Hepatocyte (in vitro differentiated cells): ENCODE data around the gene MYL5. TPM values are rescaled to one million over a fixed set of nuclear protein-coding genes. Genes with fewer than 3 reads are reported as not detected.

Source experiments
- DNase-seq: peaks from one replicate; pipeline ENCODE4 v3.0.0-alpha.2; 2016; ENCODE audit warnings: low spot score
- H2AFZ ChIP-seq: fragments of 200-600 bp; sonication (generic); 2 replicates; pipeline ENCODE4 v1.6.0; 2016; ENCODE audit warnings: antibody characterized with exemption, mild to moderate bottlenecking
- H3K27ac ChIP-seq: fragments of 200-600 bp; sonication (generic); 2 replicates; pipeline ENCODE4 v1.5.1; 2016; ENCODE audit warnings: mild to moderate bottlenecking
- H3K27me3 ChIP-seq: fragments of 200-600 bp; sonication (generic); 2 replicates; pipeline ENCODE4 v1.6.1; 2016
- H3K36me3 ChIP-seq: fragments of 200-600 bp; sonication (generic); replicated peaks from 2 replicates; pipeline ENCODE4 v1.5.1; 2016; ENCODE audit warnings: low read depth; ENCODE audit not compliant: insufficient read depth
- H3K4me1 ChIP-seq: fragments of 200-600 bp; sonication (generic); 2 replicates; pipeline ENCODE4 v1.5.1; 2016; ENCODE audit warnings: mild to moderate bottlenecking, moderate library complexity; ENCODE audit not compliant: insufficient read depth
- H3K4me2 ChIP-seq: fragments of 200-600 bp; sonication (generic); 2 replicates; pipeline ENCODE4 v1.6.0; 2016
- H3K4me3 ChIP-seq: fragments of 200-600 bp; sonication (generic); 2 replicates; pipeline ENCODE4 v1.5.1; 2016; ENCODE audit warnings: mild to moderate bottlenecking
- H3K79me2 ChIP-seq: fragments of 200-600 bp; sonication (generic); 2 replicates; pipeline ENCODE4 v1.6.0; 2017; ENCODE audit warnings: mild to moderate bottlenecking
- H3K9me2 ChIP-seq: fragments of 200-600 bp; sonication (generic); replicated peaks from 2 replicates; pipeline ENCODE4 v1.6.0; 2017; ENCODE audit warnings: mild to moderate bottlenecking; ENCODE audit not compliant: insufficient read depth
- H3K9me3 ChIP-seq: fragments of 200-600 bp; sonication (generic); 2 replicates; pipeline ENCODE4 v1.5.1; 2016; ENCODE audit warnings: low read depth, mild to moderate bottlenecking
- H4K20me1 ChIP-seq: fragments of 200-600 bp; sonication (generic); 2 replicates; pipeline ENCODE4 v1.6.0; 2016; ENCODE audit warnings: mild to moderate bottlenecking; ENCODE audit not compliant: insufficient read depth, poor library complexity, severe bottlenecking
- EZH2 ChIP-seq: fragments of 200-600 bp; sonication (generic); IDR thresholded peaks from 2 replicates; pipeline ENCODE4 v1.6.1; 2016; ENCODE audit warnings: antibody characterized with exemption, mild to moderate bottlenecking, borderline replicate concordance
- EZH2phosphoT487 ChIP-seq: fragments of 200-600 bp; sonication (generic); IDR thresholded peaks from one replicate; pipeline ENCODE4 v1.6.1; 2018; ENCODE audit warnings: antibody characterized with exemption, mild to moderate bottlenecking, low read depth, moderate library complexity; ENCODE audit not compliant: unreplicated experiment, severe bottlenecking
- WGBS: methylation state at CpG from one replicate; pipeline ENCODE4 v1.1.6; 2016; ENCODE audit warnings: low lambda C conversion rate; ENCODE audit errors: missing lambda C conversion rate; 5-methylcytosine and 5-hydroxymethylcytosine counted together
- polyA plus RNA-seq: library from polyadenylated mRNA; unstranded; fragments of >200 nt; fragmentation: Nextera tagmentation; extraction: Ambion mirVana; gene quantifications from 2 replicates; pipeline ENCODE4 v1.2.1, GENCODE V29; 2016
- total RNA-seq: library from RNA; depleted of rRNA; stranded (reverse); fragments of >200 nt; gene quantifications from 2 replicates; pipeline ENCODE4 v1.2.3, GENCODE V29; 2014
- TF ChIP-seq, protein P1 (sequence below): fragments of 200-600 bp; sonication (generic); IDR thresholded peaks from 2 replicates; pipeline ENCODE4 v1.5.1; 2016; ENCODE audit warnings: antibody characterized with exemption, mild to moderate bottlenecking; ENCODE audit not compliant: poor library complexity

Gene MYL5
- total and polyA plus RNA-seq, 2 experiments from 2014 or later, result 12.6 to 25.1 TPM

GRCh38 chr4:647481-647880, 26.9 kb upstream of the MYL5 start:
- 74% methylated on average over 13 of the region's 13 CpGs for WGBS
- DNase-seq, result no peak
- H3K79me2 ChIP-seq, result no peaks in the 10 kb centered on the region

DNA sequence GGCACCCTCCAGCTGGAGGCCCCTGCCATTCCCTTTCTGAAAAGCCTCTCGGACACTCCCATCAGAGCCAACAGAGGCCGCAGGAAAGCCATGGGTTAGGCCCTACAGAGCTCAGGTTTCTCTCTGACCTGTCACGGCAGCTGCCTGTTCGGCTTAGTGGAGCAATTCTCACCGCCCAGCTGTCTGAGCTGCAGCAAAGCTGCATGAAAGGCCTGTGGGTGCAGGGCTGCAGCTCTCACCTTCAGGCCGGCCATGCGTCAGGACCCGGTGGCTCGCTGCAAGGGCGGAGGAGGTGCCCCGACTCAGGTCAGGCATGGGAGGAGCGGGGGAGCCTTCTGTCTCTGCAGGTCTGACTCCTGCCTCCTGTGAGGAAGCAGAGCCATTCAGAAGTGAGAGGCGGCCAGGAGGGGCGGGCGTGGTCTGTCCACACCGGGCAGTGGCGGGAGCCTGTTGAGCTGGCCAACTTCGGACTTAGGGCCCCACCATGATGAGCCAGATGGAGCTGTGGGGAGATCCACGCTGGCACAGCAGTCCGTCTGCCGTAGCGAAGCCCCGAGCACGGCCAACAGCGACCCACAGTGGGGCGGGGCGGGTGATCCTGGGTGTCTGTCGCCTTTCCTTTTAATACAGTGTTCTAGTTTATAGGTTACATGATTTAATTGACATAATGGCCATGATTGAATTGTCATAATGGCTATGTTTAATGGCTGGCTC, 25.6 kb upstream of the MYL5 start:
- Histone ChIP-seq H2AFZ (no peak overlapping the region), H4K20me1 (no peaks in the 10 kb centered on the region), H3K27ac (no peak overlapping the region), H3K4me1 (no peaks in the 10 kb centered on the region), H3K4me3 (no peak overlapping the region), H3K4me2 (no peak overlapping the region), H3K36me3 (no peaks in the 10 kb centered on the region), H3K9me3 (no peaks in the 10 kb centered on the region), H3K9me2 (no peaks in the 10 kb centered on the region), H3K27me3 (no peaks in the 10 kb centered on the region), H3K79me2 (no peaks in the 10 kb centered on the region)
- WGBS, result 67% methylated on average over 28 of the region's 28 CpGs
- TF ChIP-seq EZH2phosphoT487, result no peak
- TF ChIP-seq, protein P1, sequence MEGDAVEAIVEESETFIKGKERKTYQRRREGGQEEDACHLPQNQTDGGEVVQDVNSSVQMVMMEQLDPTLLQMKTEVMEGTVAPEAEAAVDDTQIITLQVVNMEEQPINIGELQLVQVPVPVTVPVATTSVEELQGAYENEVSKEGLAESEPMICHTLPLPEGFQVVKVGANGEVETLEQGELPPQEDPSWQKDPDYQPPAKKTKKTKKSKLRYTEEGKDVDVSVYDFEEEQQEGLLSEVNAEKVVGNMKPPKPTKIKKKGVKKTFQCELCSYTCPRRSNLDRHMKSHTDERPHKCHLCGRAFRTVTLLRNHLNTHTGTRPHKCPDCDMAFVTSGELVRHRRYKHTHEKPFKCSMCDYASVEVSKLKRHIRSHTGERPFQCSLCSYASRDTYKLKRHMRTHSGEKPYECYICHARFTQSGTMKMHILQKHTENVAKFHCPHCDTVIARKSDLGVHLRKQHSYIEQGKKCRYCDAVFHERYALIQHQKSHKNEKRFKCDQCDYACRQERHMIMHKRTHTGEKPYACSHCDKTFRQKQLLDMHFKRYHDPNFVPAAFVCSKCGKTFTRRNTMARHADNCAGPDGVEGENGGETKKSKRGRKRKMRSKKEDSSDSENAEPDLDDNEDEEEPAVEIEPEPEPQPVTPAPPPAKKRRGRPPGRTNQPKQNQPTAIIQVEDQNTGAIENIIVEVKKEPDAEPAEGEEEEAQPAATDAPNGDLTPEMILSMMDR, result no peak
- TF ChIP-seq EZH2, result no peak
- no peak for DNase-seq

More at GRCh38 chr4:647481-647880, 26.9 kb upstream of the MYL5 start:
- Histone ChIP-seq H3K4me2 (no peak overlapping the region), H3K27me3 (no peaks in the 10 kb centered on the region), H4K20me1 (no peaks in the 10 kb centered on the region), H3K9me2 (no peaks in the 10 kb centered on the region), H3K4me1 (no peaks in the 10 kb centered on the region), H3K36me3 (no peaks in the 10 kb centered on the region), H3K27ac (no peak overlapping the region), H3K9me3 (no peaks in the 10 kb centered on the region), H3K4me3 (no peak overlapping the region), H2AFZ (no peak overlapping the region)
- TF ChIP-seq, protein P1, result no peak
- no peak for TF ChIP-seq EZH2phosphoT487
- TF ChIP-seq EZH2, result no peak

DNA sequence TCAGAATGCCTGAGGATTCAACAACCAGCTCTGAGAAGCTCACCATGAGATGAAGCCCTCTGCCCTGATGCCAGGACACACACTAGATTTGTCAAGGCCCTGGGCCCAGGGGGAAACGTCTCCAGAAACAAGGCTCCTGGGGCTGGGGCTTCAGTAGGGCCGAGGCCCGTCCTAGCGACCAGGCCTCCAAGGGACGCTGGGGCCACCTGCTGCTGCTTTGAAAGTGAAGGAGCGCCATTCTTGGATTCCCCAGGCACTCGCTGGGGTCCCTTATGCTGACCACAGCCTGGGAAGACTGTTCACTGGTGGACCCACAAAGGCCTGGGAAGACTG, 25.1 kb upstream of the MYL5 start:
- Histone ChIP-seq H3K4me3 (no peak overlapping the region), H2AFZ (no peak overlapping the region), H3K27ac (no peak overlapping the region), H3K4me2 (no peak overlapping the region), H3K36me3 (no peaks in the 10 kb centered on the region), H3K79me2 (no peaks in the 10 kb centered on the region), H3K9me2 (no peaks in the 10 kb centered on the region), H3K4me1 (no peaks in the 10 kb centered on the region), H3K9me3 (no peaks in the 10 kb centered on the region), H3K27me3 (no peaks in the 10 kb centered on the region), H4K20me1 (no peaks in the 10 kb centered on the region)
- WGBS, result 92% methylated on average over 7 of the region's 7 CpGs
- DNase-seq, result no peak
- TF ChIP-seq, protein P1, result no peak
- no peak for TF ChIP-seq EZH2
- TF ChIP-seq EZH2phosphoT487, result no peak
